Measurements from ENCODE around the gene HS1BP3. TPM values are rescaled to one million over a fixed set of nuclear protein-coding genes. Genes with fewer than 3 reads are reported as not detected.

Gene HS1BP3
- total and polyA plus RNA-seq, 8 donors, result 12.5 to 39.7 (median 13.4) TPM

DNA sequence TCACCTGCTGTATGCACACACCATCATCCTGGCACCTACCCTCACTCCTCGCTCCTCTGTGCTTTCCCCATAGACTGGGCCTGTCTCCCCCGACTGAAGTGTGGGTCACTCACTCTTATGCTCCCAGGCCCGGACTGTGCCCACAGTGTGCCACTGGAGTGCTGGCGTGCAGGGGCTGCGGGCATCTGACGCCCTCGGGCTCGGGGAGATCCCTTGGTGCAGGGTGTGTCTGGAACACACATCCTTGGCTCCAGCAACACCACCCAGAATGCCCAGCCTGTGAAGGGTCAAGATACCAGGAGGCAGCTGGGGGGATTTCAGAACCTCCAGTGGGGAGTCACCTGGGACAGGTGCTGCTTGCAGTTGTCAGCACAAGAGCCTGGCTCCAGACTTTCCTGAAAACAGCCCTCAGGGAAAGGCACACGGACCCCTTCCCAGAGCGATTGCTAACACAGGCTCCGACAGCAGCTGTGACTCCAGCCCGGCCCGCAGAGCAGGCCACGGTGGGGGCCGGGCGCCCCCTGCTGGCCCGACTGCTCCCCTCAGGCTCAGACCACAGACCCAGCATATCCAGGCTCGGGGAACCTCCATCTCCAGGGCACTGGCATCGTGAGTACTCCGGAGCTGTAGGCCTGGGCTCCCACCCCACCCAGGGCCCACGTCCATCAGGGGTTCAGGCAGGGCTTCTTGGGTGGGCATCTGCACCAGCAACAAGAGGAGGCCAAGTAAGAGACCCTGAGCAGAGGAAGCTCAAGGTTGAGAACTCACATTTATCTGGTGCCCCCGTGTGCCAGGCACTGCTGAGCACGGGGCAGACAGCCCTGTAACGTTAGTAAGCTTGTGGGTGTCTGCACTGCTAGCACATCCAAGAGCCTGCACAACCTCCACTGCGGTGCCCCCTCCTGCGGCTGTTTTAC is 8.6 kb downstream of the HS1BP3 start:
- intact Hi-C loops (cut with DNase I), result no loop called here
- peak in 3 of 4 donors; percentile 63 to 95 (median 83) for DNase-seq
- peak; percentile 85 for ATAC-seq
- no peak overlapping the region for H3K27ac ChIP-seq
- no peak overlapping the region for H3K4me3 ChIP-seq
- peaks cover 0 to 6% of the 10 kb centered on the region in 2 donors for H3K4me1 ChIP-seq
- H3K27me3 ChIP-seq, result no peaks in the 10 kb centered on the region
- no peaks in the 10 kb centered on the region for H3K9me3 ChIP-seq
- TF ChIP-seq CTCF (IDR thresholded peaks at IDR 0.05), result peak; percentile 82 to 92
- H3K36me3 ChIP-seq, result peaks cover 0 to 91% of the 10 kb centered on the region in 2 donors

DNA sequence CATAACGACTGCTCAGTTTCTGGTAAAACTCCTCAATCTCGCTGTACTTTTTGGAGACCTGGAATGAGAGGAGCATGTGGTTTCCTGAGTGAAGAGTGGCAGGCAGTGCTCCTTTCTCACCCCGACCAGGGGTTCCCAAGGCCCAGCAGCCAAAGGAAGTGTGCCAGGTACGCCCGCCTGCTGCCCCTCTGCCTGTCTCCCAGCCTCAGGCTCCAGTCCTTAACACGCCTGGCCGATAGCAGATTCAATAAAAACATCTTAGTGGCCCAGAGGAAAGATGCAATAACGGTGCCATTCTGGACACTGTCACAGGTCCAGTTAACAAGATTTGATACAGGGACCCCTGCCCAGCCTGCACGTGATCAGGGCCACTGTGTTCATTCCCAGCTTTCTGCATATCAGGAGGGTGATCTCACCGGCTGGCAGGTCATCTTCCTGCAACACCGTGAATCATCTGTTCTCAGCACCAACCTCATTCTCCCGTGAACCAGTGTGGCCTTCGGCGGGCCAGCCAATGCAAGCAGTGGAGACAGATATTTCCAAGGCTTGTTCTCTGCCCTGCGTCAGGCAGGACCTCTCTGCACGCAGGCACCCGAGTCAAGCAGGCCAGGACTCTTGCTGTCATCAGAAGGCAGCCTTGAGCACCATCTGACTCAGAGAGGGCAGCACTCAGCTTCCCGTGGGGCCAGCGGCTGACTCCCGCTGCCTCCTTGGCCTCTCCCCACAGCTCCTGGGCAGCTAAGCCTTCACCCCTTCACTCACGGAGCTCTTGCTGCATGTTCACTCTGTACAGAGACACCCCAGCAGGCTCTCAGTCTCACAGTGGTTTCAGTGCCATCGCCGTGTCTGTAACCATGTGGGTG is 9.5 kb downstream of the HS1BP3 start:
- no peaks in the 10 kb centered on the region for H3K9me3 ChIP-seq
- no peak for TF ChIP-seq CTCF (IDR thresholded peaks at IDR 0.05)
- H3K4me1 ChIP-seq, result peaks cover 0 to 6% of the 10 kb centered on the region in 2 donors
- no peak overlapping the region for H3K4me3 ChIP-seq
- intact Hi-C loops (cut with DNase I), result no loop called here
- DNase-seq (peak in 1 of 4 donors; percentile 53), ATAC-seq (no peak)
- H3K27me3 ChIP-seq, result no peaks in the 10 kb centered on the region
- no peak overlapping the region for H3K27ac ChIP-seq
- peaks cover 0 to 91% of the 10 kb centered on the region in 2 donors for H3K36me3 ChIP-seq

DNA sequence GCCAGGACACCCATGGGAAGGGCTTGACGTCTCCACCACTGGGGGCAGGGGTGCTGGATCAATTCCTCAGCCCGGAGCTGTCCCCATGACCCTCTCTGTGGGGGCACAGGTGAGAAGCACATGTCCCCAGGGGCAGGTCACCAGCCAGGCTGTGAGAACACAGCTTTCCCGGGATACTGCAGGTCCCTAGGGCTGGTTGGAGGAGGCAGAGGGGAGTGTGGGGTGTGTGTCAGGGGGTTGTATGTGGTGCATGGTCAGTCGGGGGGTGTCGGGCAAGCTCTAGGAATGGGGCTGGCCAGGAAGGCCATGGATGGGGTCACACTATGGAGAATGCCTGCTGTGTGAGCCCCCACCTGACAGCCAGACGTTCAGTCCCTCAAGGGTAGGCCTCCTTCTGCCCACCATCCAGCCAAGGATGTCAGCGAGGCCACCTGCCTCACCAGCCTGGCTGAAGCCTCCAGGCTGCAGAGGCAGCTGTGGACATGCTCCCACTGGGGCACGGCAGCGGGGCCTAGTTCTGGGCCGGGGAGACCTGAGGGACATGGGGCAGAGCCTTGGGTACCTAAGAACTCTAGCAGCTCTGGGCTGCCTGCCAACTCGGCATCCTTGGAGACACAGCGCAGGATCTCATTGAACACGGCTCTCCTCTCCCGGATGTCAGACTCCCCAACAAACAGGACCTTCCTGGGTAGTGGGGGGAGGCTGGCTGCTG is 10.3 kb downstream of the HS1BP3 start:
- H3K4me3 ChIP-seq, result no peak overlapping the region
- no peaks in the 10 kb centered on the region for H3K27me3 ChIP-seq
- H3K9me3 ChIP-seq, result no peaks in the 10 kb centered on the region
- H3K27ac ChIP-seq, result no peak overlapping the region
- no peak for TF ChIP-seq CTCF (IDR thresholded peaks at IDR 0.05)
- intact Hi-C loops (cut with DNase I), result no loop called here
- peaks cover 1 to 8% of the 10 kb centered on the region in 2 donors for H3K4me1 ChIP-seq
- ATAC-seq, result no peak
- DNase-seq, result peak in 1 of 4 donors; percentile 59
- peaks cover 0 to 86% of the 10 kb centered on the region in 2 donors for H3K36me3 ChIP-seq

- Histone ChIP-seq H3K27me3 (no peaks in the 10 kb centered on the region), H3K4me3 (no peak overlapping the region), H3K27ac (no peak overlapping the region), H3K4me1 (peaks cover 16 to 25% of the 10 kb centered on the region in 2 donors), H3K9me3 (no peaks in the 10 kb centered on the region), H3K36me3 (peaks cover 0 to 76% of the 10 kb centered on the region in 2 donors)
- ATAC-seq, result no peak
- intact Hi-C loops (cut with DNase I), result loop anchor here (2.0 to 10.0 kb wide), 2 partner anchors 194 to 196 kb away; partner anchors contain the start of gene RHOB (in 1 of the 2)
- TF ChIP-seq CTCF (IDR thresholded peaks at IDR 0.05), result no peak
- DNase-seq, result peak in 1 of 4 donors; percentile 44
Measured at GRCh38 chr2:20638646-20639430, 12.1 kb downstream of the HS1BP3 start.

Measured in left lung (tissue), 10 donors.